ENCODE measurements around the gene TCF7L2. TPM values are rescaled to one million over a fixed set of nuclear protein-coding genes. Genes with fewer than 3 reads are reported as not detected.

TCF7L2 gene
- total and polyA plus RNA-seq, 9 of the 15 experiments (the other 6 are each of a cell fraction or from before 2014, with no cell fraction given), result 0.32 to 2.8 (median 0.92) TPM

DNA sequence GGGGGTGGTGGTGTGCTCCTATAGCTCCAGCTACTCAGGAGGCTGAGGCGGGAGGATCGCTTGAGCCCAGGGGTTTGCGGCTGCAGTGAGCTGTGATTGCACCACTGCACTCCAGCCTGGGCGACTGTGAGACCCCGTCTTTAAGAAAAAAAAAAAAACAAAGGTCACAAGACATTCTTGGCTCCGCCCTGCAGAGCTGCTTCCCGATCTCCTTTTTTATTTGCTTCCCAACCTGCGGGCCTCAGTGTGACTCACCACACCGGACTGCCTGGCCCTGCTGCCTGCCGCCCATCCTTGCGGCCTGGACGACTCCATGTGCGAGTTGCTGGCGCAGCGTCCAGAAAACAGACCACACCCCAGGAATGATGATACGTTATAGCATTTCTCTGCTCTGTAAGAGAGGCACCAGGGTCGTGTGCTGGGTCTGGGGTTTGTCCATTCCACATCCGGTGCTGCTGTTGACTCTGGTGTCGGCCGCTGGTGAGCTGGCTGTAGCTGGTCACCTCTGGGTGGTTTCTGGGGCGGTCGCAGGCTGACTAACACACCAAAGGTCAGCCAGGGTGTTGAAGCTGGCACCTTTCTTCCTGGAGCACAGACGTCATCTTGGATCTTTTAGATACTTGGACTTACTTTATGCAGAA is 123.6 kb downstream of the TCF7L2 start (continued):
- TF ChIP-seq, protein P1, sequence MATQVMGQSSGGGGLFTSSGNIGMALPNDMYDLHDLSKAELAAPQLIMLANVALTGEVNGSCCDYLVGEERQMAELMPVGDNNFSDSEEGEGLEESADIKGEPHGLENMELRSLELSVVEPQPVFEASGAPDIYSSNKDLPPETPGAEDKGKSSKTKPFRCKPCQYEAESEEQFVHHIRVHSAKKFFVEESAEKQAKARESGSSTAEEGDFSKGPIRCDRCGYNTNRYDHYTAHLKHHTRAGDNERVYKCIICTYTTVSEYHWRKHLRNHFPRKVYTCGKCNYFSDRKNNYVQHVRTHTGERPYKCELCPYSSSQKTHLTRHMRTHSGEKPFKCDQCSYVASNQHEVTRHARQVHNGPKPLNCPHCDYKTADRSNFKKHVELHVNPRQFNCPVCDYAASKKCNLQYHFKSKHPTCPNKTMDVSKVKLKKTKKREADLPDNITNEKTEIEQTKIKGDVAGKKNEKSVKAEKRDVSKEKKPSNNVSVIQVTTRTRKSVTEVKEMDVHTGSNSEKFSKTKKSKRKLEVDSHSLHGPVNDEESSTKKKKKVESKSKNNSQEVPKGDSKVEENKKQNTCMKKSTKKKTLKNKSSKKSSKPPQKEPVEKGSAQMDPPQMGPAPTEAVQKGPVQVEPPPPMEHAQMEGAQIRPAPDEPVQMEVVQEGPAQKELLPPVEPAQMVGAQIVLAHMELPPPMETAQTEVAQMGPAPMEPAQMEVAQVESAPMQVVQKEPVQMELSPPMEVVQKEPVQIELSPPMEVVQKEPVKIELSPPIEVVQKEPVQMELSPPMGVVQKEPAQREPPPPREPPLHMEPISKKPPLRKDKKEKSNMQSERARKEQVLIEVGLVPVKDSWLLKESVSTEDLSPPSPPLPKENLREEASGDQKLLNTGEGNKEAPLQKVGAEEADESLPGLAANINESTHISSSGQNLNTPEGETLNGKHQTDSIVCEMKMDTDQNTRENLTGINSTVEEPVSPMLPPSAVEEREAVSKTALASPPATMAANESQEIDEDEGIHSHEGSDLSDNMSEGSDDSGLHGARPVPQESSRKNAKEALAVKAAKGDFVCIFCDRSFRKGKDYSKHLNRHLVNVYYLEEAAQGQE (IDR thresholded peaks at IDR 0.05; ENCODE audit: borderline replicate concordance), result peak; percentile 66
- TF ChIP-seq, protein P1 (CRISPR knock-in tag; IDR thresholded peaks at IDR 0.05; ENCODE audit: low read depth), result no peak
- TF ChIP-seq, protein P2, sequence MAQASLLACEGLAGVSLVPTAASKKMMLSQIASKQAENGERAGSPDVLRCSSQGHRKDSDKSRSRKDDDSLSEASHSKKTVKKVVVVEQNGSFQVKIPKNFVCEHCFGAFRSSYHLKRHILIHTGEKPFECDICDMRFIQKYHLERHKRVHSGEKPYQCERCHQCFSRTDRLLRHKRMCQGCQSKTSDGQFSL (CRISPR knock-in tag; IDR thresholded peaks at IDR 0.05), result no peak
- TF ChIP-seq, protein P2 (tag; IDR thresholded peaks at IDR 0.05), result no peak
- TF ChIP-seq SMARCA4 (IDR thresholded peaks at IDR 0.05), result peak; percentile 29; the same call in 1 of the 2 replicates
- peak; percentile 24 for TF ChIP-seq RBBP5 (IDR thresholded peaks at IDR 0.05; ENCODE audit: borderline replicate concordance, insufficient read depth, low read length, poor library complexity, severe bottlenecking)
- TF ChIP-seq, protein P3, sequence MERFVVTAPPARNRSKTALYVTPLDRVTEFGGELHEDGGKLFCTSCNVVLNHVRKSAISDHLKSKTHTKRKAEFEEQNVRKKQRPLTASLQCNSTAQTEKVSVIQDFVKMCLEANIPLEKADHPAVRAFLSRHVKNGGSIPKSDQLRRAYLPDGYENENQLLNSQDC (CRISPR knock-in tag; IDR thresholded peaks at IDR 0.05), result no peak
- TF ChIP-seq GABPB2 (CRISPR knock-in tag; conservative IDR thresholded peaks at IDR 0.05), result no peak
- no peak for TF ChIP-seq OTX1 (CRISPR knock-in tag; IDR thresholded peaks at IDR 0.05)
- no peak for TF ChIP-seq KAT8 (IDR thresholded peaks at IDR 0.05; ENCODE audit: low read depth)
- TF ChIP-seq SMAD2 (IDR thresholded peaks at IDR 0.05; ENCODE audit: low read depth, low read length), result no peak
- TF ChIP-seq, protein P4, sequence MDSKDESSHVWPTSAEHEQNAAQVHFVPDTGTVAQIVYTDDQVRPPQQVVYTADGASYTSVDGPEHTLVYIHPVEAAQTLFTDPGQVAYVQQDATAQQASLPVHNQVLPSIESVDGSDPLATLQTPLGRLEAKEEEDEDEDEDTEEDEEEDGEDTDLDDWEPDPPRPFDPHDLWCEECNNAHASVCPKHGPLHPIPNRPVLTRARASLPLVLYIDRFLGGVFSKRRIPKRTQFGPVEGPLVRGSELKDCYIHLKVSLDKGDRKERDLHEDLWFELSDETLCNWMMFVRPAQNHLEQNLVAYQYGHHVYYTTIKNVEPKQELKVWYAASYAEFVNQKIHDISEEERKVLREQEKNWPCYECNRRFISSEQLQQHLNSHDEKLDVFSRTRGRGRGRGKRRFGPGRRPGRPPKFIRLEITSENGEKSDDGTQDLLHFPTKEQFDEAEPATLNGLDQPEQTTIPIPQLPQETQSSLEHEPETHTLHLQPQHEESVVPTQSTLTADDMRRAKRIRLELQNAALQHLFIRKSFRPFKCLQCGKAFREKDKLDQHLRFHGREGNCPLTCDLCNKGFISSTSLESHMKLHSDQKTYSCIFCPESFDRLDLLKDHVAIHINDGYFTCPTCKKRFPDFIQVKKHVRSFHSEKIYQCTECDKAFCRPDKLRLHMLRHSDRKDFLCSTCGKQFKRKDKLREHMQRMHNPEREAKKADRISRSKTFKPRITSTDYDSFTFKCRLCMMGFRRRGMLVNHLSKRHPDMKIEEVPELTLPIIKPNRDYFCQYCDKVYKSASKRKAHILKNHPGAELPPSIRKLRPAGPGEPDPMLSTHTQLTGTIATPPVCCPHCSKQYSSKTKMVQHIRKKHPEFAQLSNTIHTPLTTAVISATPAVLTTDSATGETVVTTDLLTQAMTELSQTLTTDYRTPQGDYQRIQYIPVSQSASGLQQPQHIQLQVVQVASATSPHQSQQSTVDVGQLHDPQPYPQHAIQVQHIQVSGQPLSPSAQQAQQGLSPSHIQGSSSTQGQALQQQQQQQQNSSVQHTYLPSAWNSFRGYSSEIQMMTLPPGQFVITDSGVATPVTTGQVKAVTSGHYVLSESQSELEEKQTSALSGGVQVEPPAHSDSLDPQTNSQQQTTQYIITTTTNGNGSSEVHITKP (IDR thresholded peaks at IDR 0.05; ENCODE audit: partially characterized antibody), result peak; percentile 47
- TF ChIP-seq JUND (IDR thresholded peaks at IDR 0.05; ENCODE audit: borderline replicate concordance, low read depth, low read length), result peak; percentile 82; the same call in 1 of the 2 replicates
- TF ChIP-seq JUND (tag; IDR thresholded peaks at IDR 0.05; ENCODE audit: borderline replicate concordance, low read depth, low read length), result peak; percentile 75; the same call in 2 of the 3 replicates
